ENCODE results near the gene RGS19. TPM values are rescaled to one million over a fixed set of nuclear protein-coding genes. Genes with fewer than 3 reads are reported as not detected.

The RGS19 gene
- polyA plus RNA-seq, 3 donors: 3.8 to 5.4 (median 4.8) TPM

- no peak for DNase-seq (ENCODE audit: low read depth in 3 of 3, low spot score in 2 of 3)
Measured at GRCh38 chr20:64108731-64109681, 29.7 kb upstream of the RGS19 start.

DNA sequence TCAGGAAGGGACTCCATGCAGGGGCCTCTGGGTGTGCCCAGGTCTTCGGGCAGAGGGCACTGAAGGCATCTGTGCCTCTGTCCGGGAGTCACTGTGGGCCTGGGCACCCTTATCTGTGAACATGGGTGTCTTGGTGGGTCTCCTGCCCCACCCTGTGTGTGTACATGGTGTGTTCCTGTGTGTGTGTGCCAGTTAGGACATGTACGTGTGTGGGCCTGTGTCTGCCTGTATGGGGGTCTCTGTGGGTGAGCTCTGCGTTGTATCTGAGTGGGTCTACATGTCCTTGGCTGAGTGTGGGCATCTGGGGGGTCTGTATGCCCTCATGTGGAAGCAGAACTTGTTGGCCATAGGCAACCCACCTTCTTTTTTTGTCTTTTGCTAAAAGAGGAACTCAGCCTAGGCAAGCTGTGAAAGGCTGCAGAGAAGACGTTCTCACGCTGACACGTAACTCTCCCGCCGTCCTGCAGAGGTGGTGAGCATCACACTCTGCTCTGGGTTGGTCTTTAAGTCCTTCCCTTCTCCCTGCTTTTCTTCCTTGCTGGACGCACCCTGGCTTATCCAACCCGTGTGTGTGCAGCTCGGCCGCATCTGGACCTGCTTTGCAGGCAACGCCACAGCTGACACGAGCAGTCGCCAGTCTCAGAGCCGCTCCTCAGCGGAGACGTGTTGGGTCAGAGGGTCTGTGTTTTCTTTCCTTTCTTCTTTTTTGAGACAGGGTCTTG, 28.6 kb upstream of the RGS19 start:
- no peak for DNase-seq (ENCODE audit: low read depth in 3 of 3, low spot score in 2 of 3)

- no peak for DNase-seq (ENCODE audit: low read depth in 3 of 3, low spot score in 2 of 3)
Measured at GRCh38 chr20:64106981-64107735, 27.8 kb upstream of the RGS19 start, which contains the start of gene NPBWR2. NPBWR2 (minus strand) TSS chr20:64107565; CDS start chr20:64106831, 734 bp downstream.

GRCh38 chr20:64106435-64106961, 27.2 kb upstream of the RGS19 start:
- no peak for DNase-seq (ENCODE audit: low read depth in 3 of 3, low spot score in 2 of 3)

- DNase-seq (ENCODE audit: low read depth in 3 of 3, low spot score in 2 of 3): no peak
Measured at GRCh38 chr20:64105846-64106434, 26.6 kb upstream of the RGS19 start.

GRCh38 chr20:64104667-64105451, 25.5 kb upstream of the RGS19 start:
- DNase-seq (ENCODE audit: low read depth in 3 of 3, low spot score in 2 of 3): no peak

DNA sequence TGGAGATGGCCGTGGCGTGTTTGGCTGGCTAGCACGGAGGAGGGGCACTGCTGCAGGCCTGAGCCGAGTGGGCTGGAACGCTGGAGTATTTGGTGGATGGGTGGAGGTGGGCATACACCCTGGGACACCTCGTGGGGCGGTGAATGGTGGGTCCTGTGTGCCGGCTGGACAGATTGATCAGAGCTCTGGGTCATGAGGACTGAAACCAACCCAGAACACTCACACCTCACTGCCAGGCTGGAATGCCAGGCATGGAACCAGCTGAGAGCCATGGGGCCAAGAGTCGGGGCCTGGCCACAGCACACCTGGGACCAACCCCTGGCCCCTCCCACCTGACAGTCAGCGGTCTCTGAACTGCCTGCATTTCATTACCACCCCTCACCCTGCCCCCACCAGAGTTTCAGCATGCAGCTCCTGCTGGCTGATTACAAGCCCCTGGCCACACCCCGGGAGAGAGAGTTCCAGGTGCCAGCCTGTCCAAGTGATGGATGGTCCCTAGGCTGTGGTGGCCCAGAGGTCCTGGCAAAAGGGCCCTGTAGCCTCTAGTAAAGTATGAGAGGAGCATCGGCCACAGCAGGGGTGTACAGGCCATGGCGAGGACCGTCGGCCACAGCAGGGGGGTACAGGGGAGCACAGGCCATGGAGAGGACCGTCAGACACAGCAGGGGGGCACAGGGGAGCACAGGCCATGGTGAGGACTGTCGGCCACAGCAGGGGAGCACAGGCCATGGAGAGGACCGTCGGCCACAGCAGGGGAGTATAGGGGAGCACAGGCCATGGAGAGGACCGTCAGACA, 24.8 kb upstream of the RGS19 start:
- DNase-seq (ENCODE audit: low read depth in 3 of 3, low spot score in 2 of 3): no peak

DNA sequence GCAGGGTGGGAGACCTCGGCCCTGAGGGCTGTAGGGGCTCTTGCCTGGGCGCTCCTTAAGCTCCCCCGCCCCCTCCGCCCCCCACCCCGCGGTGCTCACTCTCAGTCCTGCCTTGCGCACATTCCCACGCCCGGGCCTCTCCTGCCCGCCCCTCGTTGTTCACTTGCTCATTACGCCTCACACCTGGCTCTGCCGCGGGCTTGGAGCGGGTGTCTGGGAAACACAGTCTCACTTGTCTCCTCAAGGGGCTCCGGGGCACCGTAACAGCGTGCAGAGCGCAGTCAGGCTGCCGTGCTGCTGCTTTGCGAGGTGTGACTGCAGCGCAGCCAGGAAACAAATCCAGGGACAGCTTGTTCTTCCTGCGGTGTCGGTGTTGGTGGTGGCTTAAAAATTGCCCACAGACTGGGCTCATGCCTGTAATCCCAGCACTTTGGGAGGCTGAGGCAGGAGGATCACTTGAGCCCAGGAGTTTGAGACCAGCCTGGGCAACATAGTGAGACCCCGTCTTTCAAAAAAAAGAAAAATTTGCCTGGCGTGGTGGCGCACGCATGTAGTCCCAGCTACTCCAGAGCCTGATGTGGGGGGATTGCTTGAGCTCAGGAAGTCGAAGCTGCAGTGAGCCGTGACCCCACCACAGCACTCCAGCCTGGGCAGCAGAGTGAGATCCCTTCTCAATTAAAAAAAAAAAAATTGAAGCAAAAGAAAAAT, 23.5 kb upstream of the RGS19 start:
- DNase-seq (ENCODE audit: low read depth in 3 of 3, low spot score in 2 of 3): no peak

DNA sequence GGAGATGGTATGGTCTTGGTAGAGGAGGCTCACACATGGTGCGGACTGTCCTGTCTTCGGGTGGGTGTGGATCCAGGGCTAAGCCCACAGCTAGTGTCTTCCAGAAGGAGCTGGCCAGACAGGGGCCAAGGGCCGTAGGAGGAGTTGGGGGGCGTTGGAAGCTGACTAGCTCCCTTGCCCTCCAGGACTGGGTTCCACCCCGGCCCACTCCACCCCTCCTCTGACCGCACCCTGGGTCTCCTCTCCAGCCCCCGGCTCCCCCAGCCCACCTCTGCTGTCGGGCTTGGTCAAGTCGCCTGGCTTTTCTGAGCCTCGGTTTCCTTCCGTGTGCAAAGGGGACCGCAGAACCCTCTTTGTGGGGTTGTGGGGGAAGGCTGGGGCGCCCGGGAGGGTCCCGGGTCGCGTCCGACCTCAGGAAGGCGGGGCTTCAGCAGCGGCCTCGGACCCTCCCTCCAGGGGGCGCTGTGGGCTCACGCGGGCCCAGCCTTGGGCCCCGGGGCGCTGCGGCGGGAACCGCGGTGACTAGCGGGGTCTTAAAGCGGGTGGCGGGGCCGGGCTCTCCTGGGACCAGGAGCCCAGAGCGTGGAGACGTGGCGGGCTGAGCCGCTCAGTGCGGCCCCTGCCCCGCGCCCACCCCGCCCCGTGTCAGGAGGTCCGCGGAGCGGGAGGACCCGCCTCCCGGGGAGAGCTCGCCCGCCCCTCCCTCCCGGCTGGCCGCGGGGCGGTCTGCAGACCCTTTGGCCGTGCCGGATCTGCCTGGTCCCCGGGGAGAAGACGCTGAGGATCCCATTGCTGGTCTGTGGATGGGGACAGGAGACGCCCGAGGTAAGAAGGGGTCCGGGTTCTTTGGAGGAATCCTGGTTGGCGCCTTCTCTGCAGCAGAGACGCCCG, 22.7 kb upstream of the RGS19 start:
- no peak for DNase-seq (ENCODE audit: low read depth in 3 of 3, low spot score in 2 of 3)

DNA sequence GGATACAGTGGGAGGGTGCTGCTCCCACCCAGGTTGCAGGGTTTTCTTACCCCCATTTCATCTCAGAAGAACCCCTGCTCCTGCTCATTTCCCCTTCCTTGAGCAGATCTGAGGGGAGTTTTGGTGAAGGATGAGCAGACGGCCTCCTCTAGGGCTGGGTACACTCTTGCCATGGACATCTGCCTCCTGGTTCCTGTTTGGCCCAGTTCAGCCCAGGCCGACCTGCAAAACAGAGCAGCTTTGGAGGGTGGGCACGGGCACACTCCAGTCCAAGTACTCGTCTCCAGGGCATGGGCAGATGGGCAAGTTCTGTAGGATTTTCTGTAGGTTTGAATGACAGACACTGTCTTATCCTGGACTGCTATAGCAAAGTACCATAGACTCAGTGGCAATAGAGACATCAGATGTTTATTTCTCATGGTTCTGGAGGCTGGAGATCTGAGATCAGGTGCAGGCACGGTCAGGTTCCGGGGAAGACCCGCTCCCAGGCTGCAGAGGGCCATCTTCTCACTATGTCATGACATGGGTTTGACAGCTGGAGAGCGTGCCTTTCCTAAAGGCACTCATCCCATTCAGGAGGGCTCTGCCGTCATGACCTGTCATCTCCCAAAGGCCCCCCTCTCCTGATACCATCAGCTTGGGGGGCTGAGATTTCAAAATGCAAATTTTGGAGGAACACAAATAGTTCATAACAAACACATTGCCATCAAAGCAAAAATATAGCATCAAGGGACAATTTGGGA, 21.8 kb upstream of the RGS19 start:
- DNase-seq (ENCODE audit: low read depth in 3 of 3, low spot score in 2 of 3): no peak

GRCh38 chr20:64100566-64100888, 21.2 kb upstream of the RGS19 start:
- no peak for DNase-seq (ENCODE audit: low read depth in 3 of 3, low spot score in 2 of 3)

- DNase-seq (ENCODE audit: low read depth in 3 of 3, low spot score in 2 of 3): no peak
Measured at GRCh38 chr20:64099880-64100565, 20.7 kb upstream of the RGS19 start.

DNA sequence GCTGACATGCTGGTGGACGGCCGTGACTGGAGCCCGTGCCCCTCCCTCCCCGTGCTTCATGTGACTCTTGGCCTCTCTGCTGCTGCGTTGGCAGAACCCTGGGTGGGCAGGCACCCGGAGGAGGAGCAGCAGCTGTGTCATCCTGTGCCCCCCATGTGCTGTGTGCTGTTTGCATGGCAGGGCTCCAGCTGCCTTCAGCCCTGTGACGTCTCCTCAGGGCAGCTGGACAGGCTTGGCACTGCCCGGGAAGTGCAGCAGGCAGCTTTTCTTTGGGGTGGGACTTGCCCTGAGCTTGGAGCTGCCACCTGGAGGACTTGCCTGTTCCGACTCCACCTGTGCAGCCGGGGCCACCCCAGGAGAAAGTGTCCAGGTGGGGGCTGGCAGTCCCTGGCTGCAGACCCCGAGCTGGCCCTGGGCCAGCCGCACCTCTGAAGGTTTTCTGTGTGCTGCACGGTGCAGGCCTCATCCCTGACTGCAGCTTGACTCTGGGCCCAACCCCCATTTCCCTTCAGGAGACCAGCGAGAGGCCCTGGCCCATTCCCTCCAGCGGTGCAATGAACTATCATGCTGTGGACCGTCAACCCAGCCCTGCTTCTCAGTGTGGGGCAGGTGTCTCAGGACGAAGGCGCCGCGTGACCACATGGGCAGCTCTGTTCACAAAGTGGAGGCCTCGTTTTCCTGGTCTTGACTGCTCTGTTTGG, 19.9 kb upstream of the RGS19 start:
- DNase-seq (ENCODE audit: low read depth in 3 of 3, low spot score in 2 of 3): no peak

- no peak for DNase-seq (ENCODE audit: low read depth in 3 of 3, low spot score in 2 of 3)
Measured at GRCh38 chr20:64098471-64099013, 19.2 kb upstream of the RGS19 start.

DNA sequence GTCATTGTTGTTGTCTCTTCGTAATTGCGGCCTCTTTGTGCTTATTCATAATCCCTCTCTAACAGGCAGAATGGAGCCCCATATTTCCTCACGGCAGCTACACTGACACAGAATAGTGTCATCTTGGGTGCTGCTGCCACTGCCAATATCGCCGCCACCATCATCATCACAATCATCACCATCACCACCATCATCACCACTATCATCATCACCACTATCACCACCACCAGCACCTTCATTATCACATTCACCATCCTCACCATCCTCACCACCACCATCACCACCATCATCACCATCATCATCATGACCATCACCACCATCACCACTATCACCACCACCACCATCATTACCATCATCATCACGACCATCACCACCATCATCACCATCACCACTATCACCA, 17.2 kb upstream of the RGS19 start:
- DNase-seq (ENCODE audit: low read depth in 3 of 3, low spot score in 2 of 3): no peak
